Measurements from ENCODE around the gene CACNA1I. TPM values are rescaled to one million over a fixed set of nuclear protein-coding genes. Genes with fewer than 3 reads are reported as not detected.

The CACNA1I gene
- total RNA-seq, 3 donors from 2014 or later = 0.05 to 0.14 (median 0.08) TPM

GRCh38 chr22:39738746-39739145 is 168.2 kb downstream of the CACNA1I start:
- H3K4me3 Mint-ChIP-seq = no peak overlapping the region
- peaks cover 6% of the 10 kb centered on the region for H3K27me3 Mint-ChIP-seq (ENCODE audit: low read depth)
- no peaks in the 10 kb centered on the region for H3K36me3 Mint-ChIP-seq (ENCODE audit: insufficient read depth)
- H3K4me1 Mint-ChIP-seq (ENCODE audit: low read depth) = no peaks in the 10 kb centered on the region
- DNase-seq = no peak
- no peak for ATAC-seq
- peaks cover 4% of the 10 kb centered on the region for H3K9me3 Mint-ChIP-seq

Other genes with a start within 250 kb of the CACNA1I start
- gene SYNGR1, start 220.8 kb upstream of the CACNA1I start, total RNA-seq = 1 to 10 TPM in 2 of 3 donors, under 1 TPM in 1; 0.43 to 1.4 (median 1.2) TPM
- gene TAB1, start 171.0 kb upstream of the CACNA1I start, total RNA-seq = 10 to 100 TPM; 20.0 to 24.8 (median 23.7) TPM
- gene MGAT3, start 113.7 kb upstream of the CACNA1I start, total RNA-seq = under 1 TPM; 0.30 to 0.90 (median 0.40) TPM
- 10 to 100 TPM; 69.9 to 76.6 (median 70.7) TPM for gene MIEF1, start 68.5 kb upstream of the CACNA1I start, total RNA-seq
- gene ATF4, start 50.2 kb upstream of the CACNA1I start, total RNA-seq = 100 to 1,000 TPM; 611 to 673 (median 650) TPM
- 100 to 1,000 TPM; 198 to 208 (median 201) TPM for gene RPS19BP1, start 38.0 kb upstream of the CACNA1I start, total RNA-seq